Thyroid gland (tissue), 4 donors: ENCODE measurements around the gene KIAA0040.

Source experiments
- POLR2A ChIP-seq, 2 donors: fragments of 450-650 bp; IDR thresholded peaks; one replicate each; pipeline ENCODE4 v1.6.1; 2017; ENCODE audit warnings: antibody characterized with exemption in 2 of 2, mild to moderate bottlenecking in 2 of 2, moderate library complexity in 1 of 2
- TF ChIP-seq, protein P1 (sequence below), 6 experiments: fragments of 200-600 bp in 3 of 6; fragments of 450-650 bp in 3 of 6; sonication (generic) in 3 of 6; IDR thresholded peaks; one replicate each; pipeline ENCODE4 v1.5.1; 2016 to 2019; ENCODE audit warnings: antibody characterized with exemption in 6 of 6, mild to moderate bottlenecking in 2 of 6, inconsistent platforms in 1 of 6, moderate library complexity in 1 of 6

DNA sequence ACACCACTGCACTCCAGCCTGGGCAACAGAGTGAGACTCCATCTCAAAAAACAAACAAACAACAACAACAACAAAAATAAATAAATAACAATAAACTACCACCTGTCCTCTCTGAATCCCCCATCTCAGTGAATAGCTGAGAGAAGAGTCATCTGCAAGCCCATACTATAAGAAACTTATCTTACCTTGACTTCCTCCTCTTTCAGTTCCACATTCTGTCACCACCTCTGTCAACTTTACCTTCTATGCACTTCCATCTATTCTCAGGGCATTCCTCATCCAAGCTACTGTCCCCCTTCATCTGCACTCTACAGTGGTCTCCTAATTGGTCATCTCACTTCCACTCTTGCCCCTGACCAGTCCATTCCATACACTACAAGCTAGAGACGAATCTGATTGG, 58.1 kb downstream of the KIAA0040 start:
- no peak for TF ChIP-seq POLR2A (IDR thresholded peaks at IDR 0.05)
- TF ChIP-seq, protein P1, sequence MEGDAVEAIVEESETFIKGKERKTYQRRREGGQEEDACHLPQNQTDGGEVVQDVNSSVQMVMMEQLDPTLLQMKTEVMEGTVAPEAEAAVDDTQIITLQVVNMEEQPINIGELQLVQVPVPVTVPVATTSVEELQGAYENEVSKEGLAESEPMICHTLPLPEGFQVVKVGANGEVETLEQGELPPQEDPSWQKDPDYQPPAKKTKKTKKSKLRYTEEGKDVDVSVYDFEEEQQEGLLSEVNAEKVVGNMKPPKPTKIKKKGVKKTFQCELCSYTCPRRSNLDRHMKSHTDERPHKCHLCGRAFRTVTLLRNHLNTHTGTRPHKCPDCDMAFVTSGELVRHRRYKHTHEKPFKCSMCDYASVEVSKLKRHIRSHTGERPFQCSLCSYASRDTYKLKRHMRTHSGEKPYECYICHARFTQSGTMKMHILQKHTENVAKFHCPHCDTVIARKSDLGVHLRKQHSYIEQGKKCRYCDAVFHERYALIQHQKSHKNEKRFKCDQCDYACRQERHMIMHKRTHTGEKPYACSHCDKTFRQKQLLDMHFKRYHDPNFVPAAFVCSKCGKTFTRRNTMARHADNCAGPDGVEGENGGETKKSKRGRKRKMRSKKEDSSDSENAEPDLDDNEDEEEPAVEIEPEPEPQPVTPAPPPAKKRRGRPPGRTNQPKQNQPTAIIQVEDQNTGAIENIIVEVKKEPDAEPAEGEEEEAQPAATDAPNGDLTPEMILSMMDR (IDR thresholded peaks at IDR 0.05): no peak
